CD8-positive, alpha-beta memory T cell (primary cell): ENCODE measurements around the gene PGBD5. TPM values are rescaled to one million over a fixed set of nuclear protein-coding genes. Genes with fewer than 3 reads are reported as not detected.

Experiments
- CTCF ChIA-PET: fragments of 350-600 bp; sonication (Branson Sonifier 250); formaldehyde crosslinking; loops from one replicate; lab custom pipeline; 2021; ENCODE audit warnings: antibody characterized with exemption; lab: Charles Lee
- POLR2A ChIA-PET: fragments of 350-600 bp; sonication (Branson Sonifier 250); formaldehyde crosslinking; loops from one replicate; lab custom pipeline; 2021; ENCODE audit warnings: antibody characterized with exemption; lab: Charles Lee
- DNase-seq, 5 donors: peaks; one replicate each; pipeline versions ENCODE4 v3.0.0 to v3.0.0-alpha.2; 2020 to 2022; ENCODE audit warnings: mixed read lengths in 1 of 5
- H3K27ac ChIP-seq: one replicate; pipeline ENCODE4 v1.7.0; 2013; ENCODE audit warnings: low read depth, mild to moderate bottlenecking, low read length, moderate library complexity
- H3K27me3 ChIP-seq: 2 replicates; pipeline ENCODE4 v1.7.0; 2013; ENCODE audit warnings: low read length, mild to moderate bottlenecking; ENCODE audit not compliant: insufficient read depth, poor library complexity, severe bottlenecking
- H3K36me3 ChIP-seq: 2 replicates; pipeline ENCODE4 v1.7.0; 2013; ENCODE audit warnings: mild to moderate bottlenecking, low read length, moderate library complexity; ENCODE audit not compliant: insufficient read depth
- H3K4me1 ChIP-seq: 2 replicates; pipeline ENCODE4 v1.7.0; 2013; ENCODE audit warnings: mild to moderate bottlenecking, low read length, moderate library complexity; ENCODE audit not compliant: insufficient read depth
- H3K4me3 ChIP-seq: 2 replicates; pipeline ENCODE4 v1.7.0; 2013; ENCODE audit warnings: mild to moderate bottlenecking, low read length
- H3K9me3 ChIP-seq: 2 replicates; pipeline ENCODE4 v1.7.0; 2013; ENCODE audit warnings: mild to moderate bottlenecking, low read length
- H3K27ac Mint-ChIP-seq, 8 donors: one replicate each; pipeline ENCODE4 v1.8.0; 2020 to 2021; ENCODE audit warnings: mixed read lengths in 8 of 8, mild to moderate bottlenecking in 6 of 8, inconsistent platforms in 3 of 8, moderate library complexity in 3 of 8
- H3K27me3 Mint-ChIP-seq, 2 donors: one replicate each; pipeline ENCODE4 v1.8.0; 2020 to 2021; ENCODE audit warnings: mixed read lengths in 2 of 2, mild to moderate bottlenecking in 1 of 2, moderate library complexity in 1 of 2
- H3K36me3 Mint-ChIP-seq, 3 donors: one replicate each; pipeline ENCODE4 v1.8.0; 2020 to 2021; ENCODE audit warnings: mixed read lengths in 3 of 3, inconsistent platforms in 1 of 3, mild to moderate bottlenecking in 1 of 3
- H3K4me1 Mint-ChIP-seq, 3 donors: one replicate each; pipeline ENCODE4 v1.8.0; 2020 to 2021; ENCODE audit warnings: mixed read lengths in 3 of 3, inconsistent platforms in 1 of 3, mild to moderate bottlenecking in 1 of 3
- H3K4me3 Mint-ChIP-seq, 7 donors: one replicate each; pipeline ENCODE4 v1.8.0; 2020 to 2021; ENCODE audit warnings: mixed read lengths in 7 of 7, mild to moderate bottlenecking in 6 of 7, moderate library complexity in 4 of 7, inconsistent platforms in 2 of 7
- H3K9me3 Mint-ChIP-seq, 5 donors: one replicate each; pipeline ENCODE4 v1.8.0; 2020 to 2022; ENCODE audit warnings: mixed read lengths in 5 of 5, mild to moderate bottlenecking in 3 of 5, moderate library complexity in 2 of 5, inconsistent platforms in 1 of 5
- polyA plus RNA-seq: library from polyadenylated mRNA; unstranded; fragments of 300-500 nt; fragmentation: Illumina TruSeq; gene quantifications from one replicate; pipeline ENCODE4 v1.2.3, GENCODE V29; 2021
- total RNA-seq, 2 experiments: library from RNA; stranded (reverse); gene quantifications; one replicate each; pipeline ENCODE4 v1.2.3, GENCODE V29; 2021

Gene PGBD5
- total and polyA plus RNA-seq, 3 experiments from 2014 or later, result not detected

DNA sequence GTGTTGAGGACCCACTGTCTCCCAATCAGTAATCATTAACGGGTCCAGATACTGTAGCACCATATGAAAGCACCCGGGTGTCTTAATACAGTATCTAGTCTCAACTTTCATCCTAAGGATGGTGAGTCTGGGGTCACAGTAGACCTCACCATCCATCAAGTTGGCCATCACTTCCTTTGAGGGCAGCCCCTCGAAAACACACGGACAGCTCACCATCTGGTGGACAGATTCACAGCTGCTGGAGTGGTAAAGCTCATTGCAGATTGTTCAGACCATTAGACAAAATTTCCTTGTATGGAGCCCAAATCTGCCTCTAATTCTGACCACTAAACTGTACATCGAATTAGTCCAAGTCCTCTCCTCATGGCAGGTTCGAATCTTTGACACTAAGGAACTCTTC is 123.1 kb downstream of the PGBD5 start:
- H3K4me1 ChIP-seq, result no peaks in the 10 kb centered on the region
- no peak overlapping the region for H3K4me3 ChIP-seq
- Mint-ChIP-seq H3K4me3 (no peak overlapping the region), H3K36me3 (no peaks in the 10 kb centered on the region), H3K9me3 (peaks cover 0 to 2% (median 0%) of the 10 kb centered on the region in 5 donors), H3K4me1 (peaks cover 1 to 5% (median 4%) of the 10 kb centered on the region in 3 donors), H3K27ac (no peak overlapping the region), H3K27me3 (peaks cover 3% of the 10 kb centered on the region in 2 donors)
- ChIA-PET POLR2A (no interaction called here), CTCF (no interaction called here)
- DNase-seq, result peak in 1 of 5 donors; percentile 17
- no peaks in the 10 kb centered on the region for H3K27me3 ChIP-seq
- H3K36me3 ChIP-seq, result no peaks in the 10 kb centered on the region
- no peaks in the 10 kb centered on the region for H3K9me3 ChIP-seq
- H3K27ac ChIP-seq, result no peak overlapping the region

DNA sequence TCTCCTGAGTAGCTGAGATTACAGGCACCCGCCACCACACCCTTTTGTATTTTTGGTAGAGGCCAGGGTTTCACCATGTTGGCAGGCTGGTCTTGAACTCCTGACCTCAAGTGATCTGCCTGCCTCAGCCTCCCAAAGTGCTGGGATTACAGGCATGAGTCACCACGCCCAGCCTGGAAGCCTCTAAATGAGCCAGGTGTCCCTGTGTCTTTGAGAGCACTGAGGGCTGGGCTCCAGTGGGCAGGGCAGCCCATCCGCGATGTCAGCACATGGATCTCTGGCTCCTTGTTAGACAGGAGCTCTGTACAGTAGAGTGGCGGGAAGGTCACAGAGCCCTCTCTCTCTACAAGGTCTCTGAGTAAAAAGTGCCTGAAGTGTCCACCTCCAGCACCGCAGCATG is 124.3 kb downstream of the PGBD5 start:
- no peak overlapping the region for H3K27ac Mint-ChIP-seq
- Histone ChIP-seq H3K9me3 (no peaks in the 10 kb centered on the region), H3K36me3 (no peaks in the 10 kb centered on the region), H3K27me3 (no peaks in the 10 kb centered on the region), H3K27ac (no peak overlapping the region), H3K4me1 (no peaks in the 10 kb centered on the region), H3K4me3 (no peak overlapping the region)
- peak in 1 of 5 donors; percentile 20 for DNase-seq
- no peaks in the 10 kb centered on the region for H3K36me3 Mint-ChIP-seq
- peaks cover 1 to 5% (median 4%) of the 10 kb centered on the region in 3 donors for H3K4me1 Mint-ChIP-seq
- POLR2A ChIA-PET, result no interaction called here
- H3K27me3 Mint-ChIP-seq, result peaks cover 3 to 8% of the 10 kb centered on the region in 2 donors
- no peak overlapping the region for H3K4me3 Mint-ChIP-seq
- H3K9me3 Mint-ChIP-seq, result peaks cover 0 to 2% (median 0%) of the 10 kb centered on the region in 5 donors
- CTCF ChIA-PET, result no interaction called here

DNA sequence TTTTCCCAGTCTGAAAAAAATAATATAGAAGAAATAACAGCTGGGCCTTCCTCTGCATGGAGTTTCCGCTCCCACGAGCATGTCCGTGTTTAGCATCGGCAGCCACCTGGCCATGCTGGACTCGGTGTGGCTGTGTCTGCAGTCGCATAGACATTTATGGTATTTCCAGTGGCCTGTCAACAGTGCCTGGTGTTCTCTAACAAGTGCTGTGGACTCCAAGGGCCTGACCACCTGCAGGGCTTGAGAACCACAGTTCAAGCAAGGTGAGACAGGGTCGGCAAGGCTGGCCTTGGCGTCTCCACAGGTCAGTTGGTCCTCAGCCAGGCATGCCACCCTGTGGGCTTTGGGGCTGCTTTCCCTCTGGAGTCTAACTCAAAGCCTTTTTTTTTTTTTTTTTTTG is 124.8 kb downstream of the PGBD5 start:
- Histone ChIP-seq H3K27ac (no peak overlapping the region), H3K4me1 (no peaks in the 10 kb centered on the region), H3K9me3 (no peaks in the 10 kb centered on the region), H3K27me3 (no peaks in the 10 kb centered on the region), H3K4me3 (no peak overlapping the region), H3K36me3 (no peaks in the 10 kb centered on the region)
- peak in 1 of 5 donors; percentile 21 for DNase-seq
- no peak overlapping the region for H3K4me3 Mint-ChIP-seq
- POLR2A ChIA-PET, result no interaction called here
- H3K27me3 Mint-ChIP-seq, result peaks cover 3 to 8% of the 10 kb centered on the region in 2 donors
- CTCF ChIA-PET, result no interaction called here
- no peak overlapping the region for H3K27ac Mint-ChIP-seq
- H3K4me1 Mint-ChIP-seq, result peaks cover 1 to 5% (median 4%) of the 10 kb centered on the region in 3 donors
- H3K9me3 Mint-ChIP-seq, result peaks cover 0 to 2% (median 0%) of the 10 kb centered on the region in 5 donors
- no peaks in the 10 kb centered on the region for H3K36me3 Mint-ChIP-seq

DNA sequence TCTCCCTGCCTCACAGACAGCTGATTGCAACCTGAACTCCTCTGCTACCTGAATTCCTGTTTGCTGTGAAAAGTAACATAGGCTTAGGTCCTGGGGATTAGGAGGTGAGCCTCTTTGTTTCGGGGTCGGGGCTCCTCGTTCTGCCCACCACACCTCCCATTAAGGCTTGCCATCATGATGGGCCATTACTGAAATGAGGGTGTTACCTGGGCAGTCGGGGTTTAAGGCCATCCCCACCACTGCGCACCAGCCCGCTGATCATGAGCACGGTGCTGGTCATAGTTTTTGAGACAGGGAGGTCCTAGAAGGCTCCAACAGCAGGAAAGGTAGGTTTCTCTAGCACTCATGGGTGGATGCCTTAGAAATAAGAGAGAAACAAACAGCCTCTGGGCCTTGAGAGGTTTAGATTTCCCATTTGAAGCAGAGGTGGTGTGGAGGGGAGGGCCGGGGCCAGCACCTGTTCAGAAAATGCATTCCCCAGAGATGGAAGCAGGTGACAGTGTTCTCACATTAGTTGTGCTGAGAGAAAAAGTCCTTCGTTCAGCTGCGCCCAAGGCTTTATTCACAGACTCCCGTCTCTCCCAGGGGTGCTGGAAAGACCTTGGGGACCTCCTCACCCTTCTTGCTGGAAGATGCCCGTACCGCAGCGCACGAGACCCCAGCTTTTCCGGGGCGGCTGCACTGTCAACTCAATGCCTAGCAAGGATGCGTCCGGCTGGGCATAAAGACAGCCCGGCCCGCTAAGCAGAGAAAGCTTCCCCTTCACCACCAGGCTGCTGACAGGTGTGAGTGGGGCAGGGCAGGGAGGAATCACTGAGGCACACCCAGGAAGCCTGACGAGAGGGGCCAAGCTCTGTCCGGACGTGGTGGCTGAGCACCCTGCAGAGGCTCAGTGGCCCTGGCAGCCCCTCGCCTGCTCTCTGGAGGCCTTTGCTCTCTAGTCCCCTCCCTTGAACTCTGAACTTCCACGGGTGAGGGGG is 125.5 kb downstream of the PGBD5 start:
- no peak for DNase-seq
- POLR2A ChIA-PET, result no interaction called here
- H3K27me3 ChIP-seq, result no peaks in the 10 kb centered on the region
- no peaks in the 10 kb centered on the region for H3K9me3 ChIP-seq
- no peak overlapping the region for H3K4me3 Mint-ChIP-seq
- no peak overlapping the region for H3K4me3 ChIP-seq
- no peaks in the 10 kb centered on the region for H3K36me3 Mint-ChIP-seq
- H3K27me3 Mint-ChIP-seq, result peaks cover 3 to 8% of the 10 kb centered on the region in 2 donors
- no peaks in the 10 kb centered on the region for H3K4me1 Mint-ChIP-seq
- H3K36me3 ChIP-seq, result no peaks in the 10 kb centered on the region
- H3K4me1 ChIP-seq, result no peaks in the 10 kb centered on the region
- no peak overlapping the region for H3K27ac Mint-ChIP-seq
- H3K27ac ChIP-seq, result no peak overlapping the region
- CTCF ChIA-PET, result no interaction called here
- peaks cover 0 to 2% (median 0%) of the 10 kb centered on the region in 5 donors for H3K9me3 Mint-ChIP-seq

DNA sequence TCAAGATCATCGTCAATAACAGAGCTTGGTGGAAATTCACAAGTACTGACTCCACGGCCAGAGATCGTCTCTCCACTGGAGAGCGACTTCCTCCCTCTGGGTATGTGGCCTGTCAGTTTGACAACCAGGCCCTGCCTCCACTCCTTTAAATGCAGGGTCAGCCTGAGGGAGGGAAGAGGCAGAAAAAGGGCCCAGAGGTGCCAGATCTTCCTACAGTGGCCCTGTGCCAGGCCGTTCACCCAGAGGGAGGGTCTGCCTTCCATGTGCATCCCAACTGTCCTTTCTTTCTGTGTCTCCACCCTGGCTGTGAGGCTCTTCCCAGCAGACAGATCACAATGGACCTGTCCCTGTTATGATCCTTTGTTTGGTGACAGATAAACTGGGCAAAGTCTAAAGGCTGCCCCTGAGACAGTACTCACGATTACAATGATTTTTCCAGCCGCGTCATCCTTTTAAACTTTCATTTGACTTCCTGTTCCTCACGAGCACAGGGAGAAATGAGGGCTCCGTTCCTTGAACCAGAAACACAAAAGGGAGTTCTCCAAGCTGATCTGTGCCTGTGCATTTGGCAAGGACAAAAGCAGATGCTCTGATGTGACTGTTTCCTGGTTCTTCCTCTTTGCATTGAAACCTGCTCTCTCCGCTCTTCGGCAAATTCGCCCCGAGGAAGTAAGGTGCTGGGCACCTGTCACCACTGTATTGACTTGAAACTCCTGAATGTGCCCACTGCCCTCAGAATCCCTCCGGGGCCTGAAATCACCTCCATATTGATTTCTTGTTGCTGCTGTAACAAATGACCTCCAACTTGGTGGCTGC is 126.7 kb downstream of the PGBD5 start:
- H3K36me3 Mint-ChIP-seq, result no peaks in the 10 kb centered on the region
- CTCF ChIA-PET, result no interaction called here
- no peak overlapping the region for H3K4me3 Mint-ChIP-seq
- POLR2A ChIA-PET, result no interaction called here
- Histone ChIP-seq H3K36me3 (no peaks in the 10 kb centered on the region), H3K27ac (no peak overlapping the region), H3K4me1 (no peaks in the 10 kb centered on the region), H3K9me3 (no peaks in the 10 kb centered on the region), H3K27me3 (no peaks in the 10 kb centered on the region), H3K4me3 (no peak overlapping the region)
- peaks cover 2 to 11% of the 10 kb centered on the region in 2 donors for H3K27me3 Mint-ChIP-seq
- no peaks in the 10 kb centered on the region for H3K4me1 Mint-ChIP-seq
- H3K27ac Mint-ChIP-seq, result no peak overlapping the region
- DNase-seq, result no peak
- H3K9me3 Mint-ChIP-seq, result peaks cover 0 to 2% (median 0%) of the 10 kb centered on the region in 5 donors

DNA sequence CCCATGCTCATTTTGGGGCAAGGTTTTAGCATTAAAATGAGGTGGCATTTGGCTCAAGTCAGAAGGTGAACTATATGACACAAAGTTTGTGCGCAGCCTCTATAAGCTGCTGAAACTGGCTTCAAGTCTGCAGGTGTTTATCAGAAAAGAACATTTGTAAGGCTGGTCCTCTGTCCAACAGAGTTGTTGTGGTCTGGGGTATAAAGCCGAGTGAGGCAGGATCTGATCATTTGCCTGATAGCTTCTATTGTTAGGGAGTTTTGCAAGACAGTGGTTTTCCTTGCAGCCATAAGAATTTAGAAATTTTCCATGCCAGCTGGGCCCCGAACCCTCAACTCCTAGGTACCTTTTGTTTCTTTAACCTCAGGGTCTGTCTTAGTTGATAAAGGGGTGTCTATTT is 130.8 kb downstream of the PGBD5 start:
- ChIA-PET CTCF (interaction anchor here (0.6 kb wide), 1 partner anchor 766 kb away, joined by 3 read pairs; no protein-coding TSS in a partner anchor), POLR2A (no interaction called here)
- H3K4me1 Mint-ChIP-seq, result peaks cover 0 to 10% (median 2%) of the 10 kb centered on the region in 3 donors
- H3K4me3 Mint-ChIP-seq, result no peak overlapping the region
- Histone ChIP-seq H3K36me3 (no peaks in the 10 kb centered on the region), H3K27me3 (no peaks in the 10 kb centered on the region), H3K4me3 (no peak overlapping the region), H3K4me1 (no peaks in the 10 kb centered on the region), H3K27ac (no peak overlapping the region), H3K9me3 (no peaks in the 10 kb centered on the region)
- DNase-seq, result no peak
- H3K27ac Mint-ChIP-seq, result no peak overlapping the region
- peaks cover 14 to 26% of the 10 kb centered on the region in 2 donors for H3K27me3 Mint-ChIP-seq
- H3K9me3 Mint-ChIP-seq, result peaks cover 0 to 2% (median 0%) of the 10 kb centered on the region in 5 donors
- no peaks in the 10 kb centered on the region for H3K36me3 Mint-ChIP-seq

DNA sequence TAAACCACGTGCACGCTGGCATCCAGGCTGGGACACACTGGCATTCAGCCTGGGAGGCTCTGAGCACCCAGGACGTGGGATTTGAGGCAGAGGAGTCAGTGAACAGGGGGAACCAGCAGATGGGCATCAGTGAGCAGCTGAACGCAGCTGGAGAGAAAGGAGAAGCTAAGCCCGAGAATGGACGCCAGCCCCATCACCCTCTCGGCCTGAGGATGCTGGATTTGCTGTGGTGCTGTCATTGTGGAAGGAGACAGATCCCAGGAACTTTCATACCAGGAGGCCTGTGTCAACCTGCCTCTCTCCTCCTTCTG is 132.8 kb downstream of the PGBD5 start:
- no peak for DNase-seq
- H3K9me3 ChIP-seq, result no peaks in the 10 kb centered on the region
- no peaks in the 10 kb centered on the region for H3K4me1 ChIP-seq
- no peaks in the 10 kb centered on the region for H3K27me3 ChIP-seq
- H3K4me3 ChIP-seq, result no peak overlapping the region
- H3K27ac ChIP-seq, result no peak overlapping the region
- H3K4me3 Mint-ChIP-seq, result no peak overlapping the region
- peaks cover 16 to 26% of the 10 kb centered on the region in 2 donors for H3K27me3 Mint-ChIP-seq
- no peaks in the 10 kb centered on the region for H3K36me3 Mint-ChIP-seq
- no peaks in the 10 kb centered on the region for H3K9me3 Mint-ChIP-seq
- POLR2A ChIA-PET, result no interaction called here
- no peaks in the 10 kb centered on the region for H3K36me3 ChIP-seq
- peaks cover 0 to 10% (median 2%) of the 10 kb centered on the region in 3 donors for H3K4me1 Mint-ChIP-seq
- H3K27ac Mint-ChIP-seq, result no peak overlapping the region
- CTCF ChIA-PET, result no interaction called here
